ENCODE results near the gene CST9. TPM values are rescaled to one million over a fixed set of nuclear protein-coding genes. Genes with fewer than 3 reads are reported as not detected.

CST9 gene
- total and polyA plus RNA-seq, 2 donors (not counting 3 experiments of a cell fraction or from before 2014, with no cell fraction given), result not detected

DNA sequence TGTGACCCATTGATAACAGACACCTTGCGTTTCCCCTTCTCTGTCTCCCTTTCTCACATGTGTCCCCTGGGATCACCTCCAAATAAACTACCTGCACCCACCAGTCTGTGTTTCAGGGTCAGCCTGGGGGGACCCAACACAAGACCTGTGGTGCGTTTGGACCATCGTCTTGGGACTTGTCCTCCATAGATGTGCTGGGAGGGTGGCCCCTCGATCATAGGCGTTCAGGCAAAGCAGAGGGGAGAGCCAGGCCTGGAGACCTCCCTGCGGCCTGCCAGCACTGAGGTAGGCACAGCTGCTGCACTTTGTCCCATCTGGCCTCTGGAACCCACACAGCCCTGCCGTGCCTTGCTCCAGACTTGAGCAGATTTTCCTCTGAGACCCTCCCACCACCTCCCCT is 18.1 kb downstream of the CST9 start:
- H3K4me2 ChIP-seq (ENCODE audit: insufficient read depth, low read length), result no peak overlapping the region
- H3K27ac ChIP-seq (ENCODE audit: insufficient read depth, low read depth, low read length), result no peak overlapping the region
- H3K36me3 ChIP-seq (ENCODE audit: control insufficient read depth in 2 of 2, extremely low read depth in 1 of 2, insufficient read depth in 2 of 2, low read length in 2 of 2), result no peaks in the 10 kb centered on the region
- H3K9me3 ChIP-seq (replicated peaks; ENCODE audit: control insufficient read depth, insufficient read depth, low read length), result no peaks in the 10 kb centered on the region
- H3K9me1 ChIP-seq (replicated peaks; ENCODE audit: control insufficient read depth, extremely low read depth, insufficient read depth, low read length), result no peaks in the 10 kb centered on the region
- no peaks in the 10 kb centered on the region for H3K4me1 ChIP-seq (ENCODE audit: control insufficient read depth, extremely low read depth, insufficient read depth, low read length)
- H3K9ac ChIP-seq (replicated peaks; ENCODE audit: extremely low read depth, insufficient read depth, low read length), result no peak overlapping the region
- H3K27me3 ChIP-seq (ENCODE audit: control insufficient read depth in 2 of 2, insufficient read depth in 2 of 2, low read length in 2 of 2), result no peaks in the 10 kb centered on the region
- no TSS peak for BruUV-seq (replicated peaks)
- no peak for FAIRE-seq
- DNase-seq (ENCODE audit: low read depth, low spot score), result no peak
- intact Hi-C loops (cut with micrococcal nuclease) (no loop called here), dilution Hi-C loops (cut with MboI; ENCODE audit: extremely low pct_ligation_motif_present, low sequenced_read_pairs) (no loop called here)
- no peaks in the 10 kb centered on the region for H3K79me2 ChIP-seq (ENCODE audit: control insufficient read depth, insufficient read depth, low read length)
- TF ChIP-seq JUN (IDR thresholded peaks at IDR 0.05; ENCODE audit: borderline replicate concordance, insufficient read depth, insufficient read length, low read depth) (no peak), EZH2 (IDR thresholded peaks at IDR 0.05; ENCODE audit: borderline replicate concordance, low read depth, low read length, severe bottlenecking) (no peak), GATA2 (IDR thresholded peaks at IDR 0.05; ENCODE audit: insufficient read depth, insufficient read length, low read depth, low read length) (no peak), MYC (IDR thresholded peaks at IDR 0.05; ENCODE audit: low read depth, low read length) (no peak), POLR2AphosphoS5 (IDR thresholded peaks at IDR 0.05; ENCODE audit: insufficient read depth, low read depth, low read length) (no peak), POLR2A (IDR thresholded peaks at IDR 0.05; ENCODE audit: low read depth, low read length) (no peak), FOS (IDR thresholded peaks at IDR 0.05; ENCODE audit: borderline replicate concordance, insufficient read depth, low read length) (no peak)
- TF ChIP-seq, protein P1, sequence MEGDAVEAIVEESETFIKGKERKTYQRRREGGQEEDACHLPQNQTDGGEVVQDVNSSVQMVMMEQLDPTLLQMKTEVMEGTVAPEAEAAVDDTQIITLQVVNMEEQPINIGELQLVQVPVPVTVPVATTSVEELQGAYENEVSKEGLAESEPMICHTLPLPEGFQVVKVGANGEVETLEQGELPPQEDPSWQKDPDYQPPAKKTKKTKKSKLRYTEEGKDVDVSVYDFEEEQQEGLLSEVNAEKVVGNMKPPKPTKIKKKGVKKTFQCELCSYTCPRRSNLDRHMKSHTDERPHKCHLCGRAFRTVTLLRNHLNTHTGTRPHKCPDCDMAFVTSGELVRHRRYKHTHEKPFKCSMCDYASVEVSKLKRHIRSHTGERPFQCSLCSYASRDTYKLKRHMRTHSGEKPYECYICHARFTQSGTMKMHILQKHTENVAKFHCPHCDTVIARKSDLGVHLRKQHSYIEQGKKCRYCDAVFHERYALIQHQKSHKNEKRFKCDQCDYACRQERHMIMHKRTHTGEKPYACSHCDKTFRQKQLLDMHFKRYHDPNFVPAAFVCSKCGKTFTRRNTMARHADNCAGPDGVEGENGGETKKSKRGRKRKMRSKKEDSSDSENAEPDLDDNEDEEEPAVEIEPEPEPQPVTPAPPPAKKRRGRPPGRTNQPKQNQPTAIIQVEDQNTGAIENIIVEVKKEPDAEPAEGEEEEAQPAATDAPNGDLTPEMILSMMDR (IDR thresholded peaks at IDR 0.05; ENCODE audit: extremely low read depth in 1 of 2, insufficient read depth in 1 of 2, low read depth in 1 of 2, low read length in 2 of 2), result no peak
- TF ChIP-seq, protein P2, sequence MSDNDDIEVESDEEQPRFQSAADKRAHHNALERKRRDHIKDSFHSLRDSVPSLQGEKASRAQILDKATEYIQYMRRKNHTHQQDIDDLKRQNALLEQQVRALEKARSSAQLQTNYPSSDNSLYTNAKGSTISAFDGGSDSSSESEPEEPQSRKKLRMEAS (IDR thresholded peaks at IDR 0.05; ENCODE audit: insufficient read depth, insufficient read length), result no peak
- no peaks in the 10 kb centered on the region for H4K20me1 ChIP-seq (replicated peaks; ENCODE audit: control insufficient read depth, extremely low read depth, insufficient read depth, low read length)
- no peak overlapping the region for H2AFZ ChIP-seq (ENCODE audit: low read depth, low read length)
- POLR2A ChIA-PET, result no interaction called here
- CTCF ChIA-PET, result no interaction called here
- no peak overlapping the region for H3K4me3 ChIP-seq (replicated peaks in 1 of 3; ENCODE audit: insufficient read depth in 1 of 3, low read depth in 1 of 3, low read length in 3 of 3)

Data from endothelial cell of umbilical vein (primary cell).